ENCODE data around the gene ATG16L2.

The ATG16L2 gene, protein sequence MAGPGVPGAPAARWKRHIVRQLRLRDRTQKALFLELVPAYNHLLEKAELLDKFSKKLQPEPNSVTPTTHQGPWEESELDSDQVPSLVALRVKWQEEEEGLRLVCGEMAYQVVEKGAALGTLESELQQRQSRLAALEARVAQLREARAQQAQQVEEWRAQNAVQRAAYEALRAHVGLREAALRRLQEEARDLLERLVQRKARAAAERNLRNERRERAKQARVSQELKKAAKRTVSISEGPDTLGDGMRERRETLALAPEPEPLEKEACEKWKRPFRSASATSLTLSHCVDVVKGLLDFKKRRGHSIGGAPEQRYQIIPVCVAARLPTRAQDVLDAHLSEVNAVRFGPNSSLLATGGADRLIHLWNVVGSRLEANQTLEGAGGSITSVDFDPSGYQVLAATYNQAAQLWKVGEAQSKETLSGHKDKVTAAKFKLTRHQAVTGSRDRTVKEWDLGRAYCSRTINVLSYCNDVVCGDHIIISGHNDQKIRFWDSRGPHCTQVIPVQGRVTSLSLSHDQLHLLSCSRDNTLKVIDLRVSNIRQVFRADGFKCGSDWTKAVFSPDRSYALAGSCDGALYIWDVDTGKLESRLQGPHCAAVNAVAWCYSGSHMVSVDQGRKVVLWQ

DNA sequence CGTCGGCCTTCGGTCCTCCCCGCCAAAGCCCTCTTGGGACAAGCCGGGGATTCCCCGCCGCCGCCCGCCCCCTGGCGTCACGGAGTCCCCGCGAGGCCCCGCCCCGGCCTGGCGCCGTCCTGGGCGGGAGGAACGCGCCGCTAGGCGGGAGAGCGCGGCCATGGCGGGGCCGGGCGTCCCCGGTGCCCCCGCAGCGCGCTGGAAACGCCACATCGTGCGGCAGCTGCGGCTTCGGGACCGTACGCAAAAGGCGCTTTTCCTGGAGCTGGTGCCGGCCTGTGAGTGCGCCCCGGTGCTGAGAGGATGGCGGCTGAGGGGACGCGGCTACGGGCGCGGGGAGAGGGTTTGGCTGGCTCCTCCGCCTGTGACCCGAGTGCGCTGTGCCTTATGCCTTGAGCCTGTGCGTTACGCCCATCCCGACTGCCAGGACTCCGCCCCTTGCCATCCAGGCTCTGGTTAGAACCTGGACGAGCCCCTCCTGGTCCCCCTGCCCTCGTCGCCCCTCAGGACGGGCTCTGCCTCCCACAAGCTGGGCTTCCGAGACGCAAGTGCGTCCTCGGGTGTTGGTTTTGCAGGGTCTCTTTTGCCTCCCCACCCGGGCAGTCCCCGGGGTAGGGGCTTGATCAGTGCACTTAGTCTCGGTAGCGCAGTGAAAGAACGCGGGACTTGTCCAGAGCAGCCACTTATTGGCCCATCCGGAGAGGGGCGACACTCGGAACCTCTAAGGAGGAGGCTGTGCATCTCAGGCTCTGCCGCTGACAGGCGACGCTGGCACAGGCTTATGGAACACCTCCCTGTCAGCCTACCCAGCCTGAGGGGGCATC lies at the start of gene ATG16L2:
ATG16L2 (plus strand) TSS at position 126 of the 824 bp plus-strand sequence; CDS start at position 161, 35 bp downstream.
- peak; percentile 70 to 83 for DNase-seq (ENCODE audit: low read depth in 2 of 2)

DNA sequence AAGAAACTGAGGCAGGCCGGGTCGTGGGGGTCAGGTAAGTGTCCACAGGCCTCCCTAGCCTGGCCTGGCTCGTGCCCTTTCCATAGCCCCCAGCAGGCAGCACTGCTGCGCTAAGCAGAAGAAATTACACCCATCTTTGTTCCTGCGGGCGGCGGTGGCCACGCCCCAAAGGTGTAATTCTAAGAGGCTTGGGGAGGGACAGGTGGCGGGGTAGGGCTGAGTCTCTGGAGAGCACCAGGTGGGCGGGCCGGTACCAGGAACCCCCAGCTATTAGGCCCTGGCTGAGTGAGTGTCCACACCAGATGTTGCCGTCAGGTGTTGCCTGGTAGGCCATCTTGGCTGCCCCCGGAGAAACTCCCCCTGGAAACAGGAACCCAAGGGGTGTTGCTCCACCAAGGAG lies 49.7 kb upstream of the ATG16L2 start:
- no peak for DNase-seq (ENCODE audit: low read depth in 2 of 2)

DNA sequence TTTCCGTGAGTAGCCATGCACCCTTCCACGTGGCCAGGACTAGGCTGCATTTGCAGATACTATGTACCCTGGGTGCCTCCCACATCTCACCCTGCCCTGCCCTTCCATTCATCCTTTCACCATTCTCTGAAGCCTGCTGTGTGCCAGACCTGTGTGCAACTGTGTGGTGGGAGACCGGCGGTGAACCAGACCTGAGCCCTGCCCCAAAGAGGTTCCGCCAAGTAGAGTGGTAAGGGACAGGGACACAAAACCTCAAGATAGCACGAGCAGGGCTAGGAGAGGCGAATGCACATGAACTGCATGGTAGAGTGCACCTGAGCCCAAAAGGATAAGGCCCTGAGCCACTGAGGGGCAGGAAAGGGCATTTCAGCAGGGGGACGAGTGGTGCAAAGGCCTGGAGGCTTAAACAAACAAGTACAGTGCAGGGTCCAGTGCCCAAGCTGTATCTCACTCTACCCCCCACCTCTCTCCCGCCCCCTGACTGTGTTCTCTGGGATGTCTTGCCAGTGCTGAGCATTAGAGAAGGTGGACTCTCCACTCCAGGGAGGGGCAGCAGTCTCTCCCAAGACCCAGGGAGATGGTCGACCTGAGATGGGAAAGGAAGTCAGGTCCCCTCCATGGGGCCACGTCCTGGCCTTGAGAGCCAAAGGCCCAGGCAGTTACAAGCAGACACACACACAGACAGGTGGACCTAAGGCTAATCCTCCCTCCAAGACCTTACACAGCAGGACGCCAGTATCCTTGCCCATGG lies 47.9 kb upstream of the ATG16L2 start:
- DNase-seq (ENCODE audit: low read depth in 2 of 2) = no peak

DNA sequence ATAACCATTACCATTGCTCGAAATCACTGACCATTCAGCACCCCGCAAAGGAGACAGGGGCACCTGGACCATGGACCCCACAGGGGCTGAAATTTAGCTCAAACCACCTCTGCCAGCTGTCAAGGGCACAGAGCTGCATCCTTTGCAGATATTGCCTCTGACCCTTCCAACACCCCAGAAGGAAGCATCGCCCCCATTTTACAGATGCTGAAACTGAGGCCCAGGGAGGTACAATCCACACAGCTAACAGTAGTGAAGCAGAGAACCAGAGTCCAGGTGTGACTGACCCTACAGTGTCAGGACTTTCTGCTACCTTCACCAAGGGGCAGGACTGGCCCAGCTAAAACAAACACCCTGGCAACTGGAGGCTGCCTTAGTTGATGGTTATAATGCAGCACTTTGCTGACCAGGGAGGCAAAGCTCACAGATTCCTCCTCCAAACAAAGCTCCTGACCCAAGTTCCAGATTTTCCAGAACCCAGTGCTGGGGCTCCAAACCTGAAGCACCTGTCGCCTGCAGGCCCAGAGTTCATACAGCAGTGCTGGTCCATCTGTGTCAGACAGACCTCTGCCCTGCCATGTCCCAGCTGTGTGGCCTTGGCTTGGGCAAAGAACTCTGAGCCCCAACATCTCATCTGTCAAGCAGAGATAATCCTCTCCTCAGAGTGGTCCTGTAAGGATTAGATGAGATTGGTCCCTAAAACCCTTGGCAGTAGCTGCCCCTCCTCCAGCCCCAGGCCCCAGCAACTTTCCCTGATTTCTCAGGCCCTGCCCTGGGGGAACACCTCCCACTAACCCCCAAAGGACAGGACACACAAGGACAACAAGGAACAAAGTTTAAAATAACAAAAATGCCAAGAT lies 46.8 kb upstream of the ATG16L2 start:
- no peak for DNase-seq (ENCODE audit: low read depth in 2 of 2)

DNA sequence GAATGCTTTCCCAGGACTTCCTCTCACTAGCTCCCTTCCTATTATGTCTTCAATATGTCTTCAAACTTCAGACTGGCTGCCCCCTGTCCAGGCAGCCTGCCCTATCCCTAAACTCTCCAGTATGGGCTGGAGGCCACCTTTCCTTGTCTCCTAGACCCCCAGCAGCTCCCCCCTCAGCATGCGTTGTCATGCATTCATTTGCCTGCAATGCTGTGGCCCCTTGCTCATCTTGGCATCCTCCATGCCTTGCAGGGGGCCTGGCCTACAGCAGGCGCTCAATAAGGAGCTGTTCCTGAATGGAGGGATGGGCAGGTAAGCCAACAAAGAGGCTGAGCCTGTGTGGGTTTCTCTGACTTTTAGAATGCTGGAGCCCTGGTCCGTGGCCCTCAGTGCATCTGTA lies 45.6 kb upstream of the ATG16L2 start:
- DNase-seq (ENCODE audit: low read depth in 2 of 2) = no peak

DNA sequence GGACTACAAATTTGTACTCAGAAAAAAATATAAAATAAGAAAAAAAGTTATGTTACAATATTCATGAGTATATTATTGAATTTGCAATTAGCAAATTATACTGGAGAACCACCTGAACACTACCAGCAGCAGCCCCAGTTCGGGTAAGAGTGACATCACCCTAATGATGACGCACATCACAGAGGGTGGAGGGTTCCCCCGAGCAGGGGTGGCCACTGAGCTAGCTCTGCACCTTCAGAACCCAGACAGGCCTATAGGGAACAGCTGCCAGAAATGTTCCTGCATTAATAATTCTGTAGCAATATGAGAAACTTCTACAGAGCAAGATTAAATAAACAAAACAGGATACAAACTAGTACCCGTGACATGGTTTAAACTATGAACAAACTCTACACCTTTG lies 44.5 kb upstream of the ATG16L2 start:
- DNase-seq (ENCODE audit: low read depth in 2 of 2) = no peak

DNA sequence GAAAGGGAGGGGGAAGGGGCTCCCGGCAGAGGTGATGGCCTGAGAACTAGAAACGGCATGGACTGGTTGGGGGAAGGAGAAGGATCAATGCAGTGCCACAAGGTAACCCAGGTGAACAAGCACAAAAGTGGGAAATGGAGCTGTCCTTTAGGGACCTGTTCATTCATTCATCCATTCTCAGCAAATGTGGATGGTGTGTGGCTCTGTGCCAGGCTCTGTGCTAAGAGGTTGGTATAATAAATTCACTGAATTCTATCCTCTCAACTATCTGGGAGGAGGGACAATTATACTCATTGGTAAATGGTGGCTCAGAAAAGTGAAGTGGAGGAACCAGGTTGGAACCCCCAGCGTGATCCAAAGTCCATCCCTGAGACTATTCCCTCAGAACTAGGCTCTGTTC lies 43.4 kb upstream of the ATG16L2 start:
- DNase-seq (ENCODE audit: low read depth in 2 of 2) = no peak

DNA sequence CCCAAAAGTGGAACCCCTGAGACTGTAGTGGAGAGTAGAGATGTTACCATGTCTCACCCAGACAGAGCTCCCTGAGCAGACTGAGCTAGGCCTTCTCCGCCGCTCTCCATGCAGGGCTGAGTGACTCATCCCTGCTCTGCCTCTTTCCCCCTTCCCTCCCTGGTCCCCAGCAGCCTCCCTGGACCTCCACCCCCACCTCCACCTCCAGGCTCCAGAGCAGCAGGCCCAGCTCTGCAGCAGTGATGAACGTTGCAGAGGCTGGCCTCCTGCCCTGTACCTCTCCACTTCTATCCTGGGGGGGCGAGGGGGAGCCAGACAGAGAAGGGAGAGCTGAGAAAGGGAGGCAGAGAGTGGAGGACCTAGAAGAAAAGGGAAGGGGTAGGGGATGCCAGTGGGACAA lies 42.7 kb upstream of the ATG16L2 start:
- DNase-seq (ENCODE audit: low read depth in 2 of 2) = no peak

DNA sequence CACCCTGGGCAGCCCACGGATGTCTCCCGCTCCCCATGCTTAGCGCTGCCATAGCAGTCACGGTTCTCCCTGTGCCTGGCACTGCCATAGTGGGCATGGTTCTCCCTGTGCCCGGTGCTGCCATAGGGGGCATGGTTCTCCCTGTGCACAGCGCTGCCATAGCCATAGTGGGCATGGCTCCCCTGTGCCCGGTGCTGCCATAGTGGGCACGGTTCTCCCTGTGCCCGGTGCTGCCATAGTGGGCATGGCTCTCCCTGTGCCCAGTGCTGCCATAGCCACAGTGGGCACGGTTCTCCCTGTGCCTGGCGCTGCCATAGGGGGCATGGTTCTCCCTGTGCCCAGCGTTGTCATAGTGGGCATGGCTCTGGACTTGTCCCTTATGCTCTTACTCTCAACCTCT lies 42.2 kb upstream of the ATG16L2 start:
- no peak for DNase-seq (ENCODE audit: low read depth in 2 of 2)

DNA sequence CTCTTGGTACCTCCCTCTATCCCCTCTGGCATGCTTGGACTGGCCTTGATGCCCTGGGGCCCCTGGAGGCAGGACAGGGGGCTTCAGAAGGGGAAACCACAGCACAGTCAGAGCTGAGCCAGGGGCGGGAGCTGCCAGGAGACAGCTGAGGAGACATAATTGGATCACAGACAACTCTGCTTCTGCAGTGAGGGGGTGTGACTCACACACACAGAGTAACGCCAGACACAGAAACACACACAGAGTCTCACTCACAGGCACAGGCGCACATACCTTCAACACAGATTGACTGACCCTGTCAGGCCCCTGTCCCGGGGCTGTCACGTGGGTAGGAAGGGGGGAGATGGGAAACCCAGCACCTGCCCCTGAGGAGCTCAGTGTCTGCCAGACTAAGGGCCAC lies 40.9 kb upstream of the ATG16L2 start:
- no peak for DNase-seq (ENCODE audit: low read depth in 2 of 2)

DNA sequence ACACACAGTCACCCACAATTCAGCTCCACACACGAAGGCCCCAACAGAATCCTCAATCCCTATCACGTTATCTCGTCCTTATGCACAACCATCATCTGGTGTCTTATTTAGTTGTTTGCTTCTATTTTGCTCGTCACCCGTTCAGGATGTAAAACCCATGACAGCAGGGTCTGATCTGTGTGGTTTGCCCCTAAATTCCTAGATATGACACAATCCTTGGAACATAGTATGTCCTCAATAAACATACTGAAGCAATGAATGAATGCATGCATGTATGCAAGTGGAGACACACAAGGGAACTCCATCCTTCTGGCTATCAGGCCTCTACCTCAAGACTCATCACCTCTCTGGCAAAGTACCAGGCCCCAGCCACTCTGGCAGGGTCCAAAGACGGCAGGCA lies 40.5 kb upstream of the ATG16L2 start:
- no peak for DNase-seq (ENCODE audit: low read depth in 2 of 2)

DNA sequence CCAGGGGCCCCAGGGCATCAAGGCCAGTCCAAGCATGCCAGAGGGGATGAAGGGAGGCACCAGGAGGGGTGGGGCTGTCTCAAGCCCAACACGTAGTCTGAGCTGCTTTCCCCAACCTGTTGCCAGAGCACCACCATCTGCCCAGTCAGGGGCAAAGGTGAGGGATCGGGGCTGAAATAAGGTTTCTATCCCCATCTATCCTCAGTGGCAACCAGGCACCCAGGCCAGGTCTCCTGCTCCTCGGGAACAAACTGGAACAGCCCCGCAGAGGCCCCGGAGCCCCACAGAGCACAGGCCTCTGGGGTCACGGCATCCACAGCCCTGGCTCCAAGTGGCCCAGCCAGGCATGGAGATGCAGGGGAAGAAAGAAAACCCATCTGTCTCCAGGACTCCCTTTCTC lies 39.7 kb upstream of the ATG16L2 start:
- no peak for DNase-seq (ENCODE audit: low read depth in 2 of 2)

DNA sequence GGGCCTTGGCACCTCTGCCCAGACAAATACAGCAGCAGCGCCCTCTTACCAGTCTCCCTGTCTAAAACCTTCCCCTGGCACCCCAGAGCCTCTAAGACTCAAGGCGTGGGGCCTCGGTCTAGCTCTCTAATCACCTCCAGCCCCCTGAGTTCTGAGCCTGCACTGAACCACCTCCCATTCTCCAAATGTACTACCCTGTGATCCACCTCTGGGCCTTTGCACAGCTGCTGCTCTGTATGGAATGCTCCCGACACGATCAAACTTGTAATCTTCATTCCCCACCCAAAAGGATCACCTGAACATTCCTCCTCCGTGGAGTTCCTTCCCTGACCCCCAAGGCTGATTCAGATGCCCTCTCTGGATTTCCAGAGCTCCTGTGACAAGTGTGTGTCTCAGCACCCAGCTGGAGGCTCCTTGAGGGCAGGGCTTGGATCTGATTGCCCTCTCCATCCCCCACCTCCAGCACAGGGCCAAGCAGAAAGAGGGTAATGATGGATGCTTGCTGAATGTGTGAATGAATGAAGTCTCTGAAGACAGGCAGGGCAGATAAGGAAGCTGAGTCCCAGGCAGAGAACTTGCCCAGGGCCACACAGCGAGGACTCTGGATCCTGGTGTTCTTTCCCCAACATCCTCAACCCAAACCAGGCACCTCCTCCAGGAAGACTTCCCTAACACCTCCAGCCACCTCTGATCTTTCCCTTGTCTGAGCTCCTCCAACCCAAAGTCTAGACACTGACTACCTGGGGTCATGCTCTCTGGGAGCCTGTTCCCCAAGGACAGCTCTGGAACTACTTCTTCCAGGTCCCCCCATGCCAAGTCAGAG lies 38.7 kb upstream of the ATG16L2 start:
- DNase-seq (ENCODE audit: low read depth in 2 of 2) = no peak

DNA sequence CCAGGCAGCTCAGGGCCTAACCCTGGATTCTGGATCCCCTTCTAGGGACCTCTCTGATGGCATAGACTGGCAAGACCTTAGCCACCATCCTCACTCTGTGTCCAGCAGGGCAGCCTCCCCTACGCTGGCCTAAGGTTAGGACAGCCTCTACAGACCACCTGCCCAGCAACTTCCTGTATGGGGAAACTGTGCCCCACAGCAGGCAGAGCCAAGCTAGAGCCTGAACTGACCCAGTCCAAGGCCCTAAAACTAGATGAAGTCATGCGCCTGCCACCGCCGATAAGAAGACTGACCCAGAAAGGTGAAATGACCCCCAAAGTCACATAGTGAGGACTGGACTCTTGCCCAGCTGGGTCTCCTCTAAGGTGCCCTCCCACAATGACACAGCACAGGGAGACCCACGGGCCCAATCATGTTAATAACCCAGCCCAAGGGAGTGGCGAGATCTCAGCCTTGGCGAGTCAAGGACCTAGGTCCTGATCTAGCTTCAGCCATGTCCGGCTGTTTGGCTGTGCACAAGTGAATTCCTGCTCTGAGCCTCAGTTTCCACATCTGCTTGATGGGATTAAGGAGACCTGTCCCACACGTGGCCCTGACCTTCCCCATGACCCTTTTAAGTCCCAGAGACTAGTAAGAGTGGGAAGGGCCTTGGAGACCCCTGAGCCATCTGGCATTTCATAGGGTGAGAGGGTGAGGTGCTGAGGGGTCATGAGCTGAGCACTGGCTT lies 37.9 kb upstream of the ATG16L2 start:
- no peak for DNase-seq (ENCODE audit: low read depth in 2 of 2)

DNA sequence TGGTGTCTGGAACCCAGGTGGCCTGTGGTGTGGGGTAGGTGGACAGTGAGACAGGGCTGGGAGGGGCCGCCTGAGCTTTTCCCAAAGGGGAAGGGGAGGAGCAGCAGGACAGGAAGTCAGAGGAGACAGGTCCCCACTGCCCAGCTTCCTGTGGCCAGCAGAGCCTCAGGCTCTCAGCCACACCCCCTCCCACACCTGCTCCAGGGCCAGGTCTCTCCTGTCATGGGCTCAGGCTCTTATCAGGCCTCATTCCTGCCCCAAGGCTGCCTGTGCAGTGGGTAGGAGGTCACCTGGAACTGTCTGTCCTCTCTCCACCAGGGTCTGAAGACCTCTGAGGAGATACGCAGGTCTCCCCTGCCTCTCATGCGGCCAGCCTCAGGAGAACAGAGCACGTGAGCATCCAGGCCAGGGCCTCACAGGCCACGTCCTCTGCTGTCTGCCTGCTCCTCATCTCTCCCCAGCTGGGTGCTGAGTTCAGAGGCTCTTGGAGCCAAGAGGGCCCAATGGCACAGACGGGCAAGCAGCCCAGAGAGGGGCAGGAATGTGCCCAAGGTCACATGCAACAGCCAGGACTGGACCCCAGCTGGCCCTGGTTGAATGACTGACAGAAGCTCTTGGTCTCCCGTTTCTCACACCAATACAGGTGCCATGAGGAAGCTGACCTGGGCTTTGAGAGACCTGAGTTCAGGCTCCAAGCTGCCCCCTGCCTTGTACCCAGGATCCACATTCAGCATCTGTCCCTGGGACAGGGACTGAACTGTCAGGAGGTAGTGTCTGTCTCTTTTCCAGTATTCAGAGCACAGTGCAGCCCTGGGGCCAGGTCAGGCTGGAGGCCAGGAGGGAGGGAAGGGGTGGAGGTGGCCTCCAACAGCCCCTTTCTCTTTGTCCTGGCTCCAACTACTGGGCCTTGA lies 37.1 kb upstream of the ATG16L2 start:
- no peak for DNase-seq (ENCODE audit: low read depth in 2 of 2)

DNA sequence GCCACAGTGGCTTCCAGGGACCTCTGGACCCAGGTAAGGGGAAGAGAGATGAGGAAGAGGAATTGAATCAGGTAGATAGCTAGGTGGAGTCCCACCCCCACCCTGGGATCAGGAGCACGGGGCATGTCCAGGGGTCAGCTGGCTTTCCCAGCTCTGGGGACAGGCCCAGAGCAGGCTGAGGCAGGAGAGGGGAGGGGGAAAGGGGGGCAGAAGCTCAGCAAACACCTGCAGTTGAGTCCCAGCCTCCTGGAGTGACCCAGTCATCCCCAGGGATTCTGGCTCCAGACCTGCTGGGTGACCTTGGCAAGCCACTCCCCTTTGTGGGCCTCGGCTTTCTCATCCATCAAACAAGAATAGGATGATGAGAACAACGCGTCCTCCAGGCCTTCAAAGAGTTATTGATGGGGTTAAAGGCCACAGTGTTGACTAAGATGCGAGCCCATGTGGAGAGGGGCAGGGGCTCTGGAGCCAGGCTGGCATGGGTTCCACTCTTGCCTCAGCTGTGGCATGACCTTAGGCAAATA lies 36.4 kb upstream of the ATG16L2 start:
- DNase-seq (ENCODE audit: low read depth in 2 of 2) = no peak

DNA sequence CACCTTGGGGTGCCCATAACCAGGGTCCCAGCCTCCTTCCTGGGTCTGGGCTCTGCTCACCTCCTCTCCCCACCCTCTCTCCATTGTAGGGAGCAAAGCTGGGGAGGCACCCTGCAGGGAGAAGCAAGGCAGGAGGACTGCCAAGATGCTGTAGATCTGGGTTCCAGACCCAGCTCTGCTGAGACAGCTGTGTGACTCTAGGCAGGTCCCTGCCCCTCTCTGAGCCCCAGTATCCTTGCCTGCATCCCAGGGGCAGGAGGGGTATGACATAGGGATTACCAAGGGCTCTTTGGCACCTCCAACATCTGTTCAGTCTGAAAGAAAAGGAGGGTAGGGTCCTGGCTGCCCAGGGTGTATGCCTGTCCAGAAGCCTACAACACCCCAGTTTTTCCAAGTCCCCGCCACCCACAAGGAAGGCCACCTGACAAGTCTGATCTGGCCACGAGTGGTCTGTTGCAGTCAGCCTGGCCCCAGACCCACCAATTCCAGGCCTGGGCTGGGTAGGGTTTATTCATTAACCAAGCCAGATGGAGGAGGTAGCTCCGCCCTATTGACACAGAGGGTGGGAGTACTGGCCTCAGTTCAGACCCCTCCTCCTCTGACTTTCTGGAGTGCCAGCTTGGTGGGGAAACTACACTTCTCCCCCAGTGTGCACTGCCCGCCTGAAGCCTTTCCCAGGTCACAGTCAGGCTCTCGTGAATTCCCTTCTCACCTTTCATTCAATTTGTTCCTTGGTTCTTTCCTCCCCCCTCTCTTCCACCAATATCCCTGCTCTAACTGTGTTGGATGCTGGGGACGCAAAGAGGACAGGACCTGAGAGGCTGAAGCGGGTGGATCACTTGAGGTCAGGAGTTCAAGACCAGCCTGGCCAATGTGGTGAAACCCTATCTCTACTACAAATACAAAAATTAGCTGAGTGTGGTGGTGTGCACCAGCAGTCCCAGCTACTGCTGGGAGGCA lies 35.4 kb upstream of the ATG16L2 start:
- DNase-seq (ENCODE audit: low read depth in 2 of 2) = no peak
